ENCODE measurements around the gene LRMDA. TPM values are rescaled to one million over a fixed set of nuclear protein-coding genes. Genes with fewer than 3 reads are reported as not detected.

LRMDA gene
- total and polyA plus RNA-seq, 12 donors, result 30.7 to 132 (median 78.1) TPM

- no peak for DNase-seq
- intact Hi-C loops (cut with DNase I), result no loop called here
Observed at GRCh38 chr10:76198287-76199035, 767.0 kb downstream of the LRMDA start.

GRCh38 chr10:76201962-76202361, 770.5 kb downstream of the LRMDA start:
- no peak for DNase-seq
- intact Hi-C loops (cut with DNase I), result no loop called here
- Histone ChIP-seq H3K27ac (no peak overlapping the region), H3K27me3 (no peaks in the 10 kb centered on the region), H3K9me3 (replicated peaks in 1 of 3) (no peaks in the 10 kb centered on the region), H3K36me3 (replicated peaks in 1 of 2) (no peaks in the 10 kb centered on the region), H3K4me3 (no peak overlapping the region), H3K4me1 (replicated peaks in 1 of 2) (no peaks in the 10 kb centered on the region)
- TF ChIP-seq CTCF (IDR thresholded peaks at IDR 0.05) (no peak), POLR2A (IDR thresholded peaks at IDR 0.05) (no peak)
- WGBS, 4 donors, result 89 to 91% (median 90%) methylated on average over 4 of the region's 4 CpGs

More at GRCh38 chr10:76198287-76199035, 767.0 kb downstream of the LRMDA start:
- TF ChIP-seq POLR2A (IDR thresholded peaks at IDR 0.05), result no peak
- TF ChIP-seq CTCF (IDR thresholded peaks at IDR 0.05), result no peak
- Histone ChIP-seq H3K9me3 (replicated peaks in 1 of 3) (no peaks in the 10 kb centered on the region), H3K27ac (no peak overlapping the region), H3K4me1 (replicated peaks in 1 of 2) (peaks cover 0 to 8% of the 10 kb centered on the region in 2 donors), H3K27me3 (no peaks in the 10 kb centered on the region), H3K36me3 (replicated peaks in 1 of 2) (no peaks in the 10 kb centered on the region), H3K4me3 (no peak overlapping the region)
- WGBS, 4 donors, result 84 to 89% (median 87%) methylated on average over 4 of the region's 4 CpGs

GRCh38 chr10:76202777-76203176, 771.4 kb downstream of the LRMDA start:
- H3K4me1 ChIP-seq (replicated peaks in 1 of 2), result no peaks in the 10 kb centered on the region
- H3K27ac ChIP-seq, result no peak overlapping the region
- no peaks in the 10 kb centered on the region for H3K36me3 ChIP-seq (replicated peaks in 1 of 2)
- no peak for DNase-seq
- 92 to 100% (median 97%) methylated on average over 1 of the region's 1 CpG for WGBS, 4 donors
- H3K27me3 ChIP-seq, result no peaks in the 10 kb centered on the region
- TF ChIP-seq POLR2A (IDR thresholded peaks at IDR 0.05), result no peak
- TF ChIP-seq CTCF (IDR thresholded peaks at IDR 0.05), result no peak
- no peaks in the 10 kb centered on the region for H3K9me3 ChIP-seq (replicated peaks in 1 of 3)
- intact Hi-C loops (cut with DNase I), result no loop called here
- H3K4me3 ChIP-seq, result no peak overlapping the region

- intact Hi-C loops (cut with DNase I), result no loop called here
- WGBS, 4 donors, result 31 to 62% (median 55%) methylated on average over 2 of the region's 2 CpGs
- TF ChIP-seq POLR2A (IDR thresholded peaks at IDR 0.05) (no peak), CTCF (IDR thresholded peaks at IDR 0.05) (no peak)
Observed at GRCh38 chr10:76205361-76205760, 773.9 kb downstream of the LRMDA start.

More at GRCh38 chr10:76205361-76205760, 773.9 kb downstream of the LRMDA start:
- Histone ChIP-seq H3K9me3 (replicated peaks in 1 of 3) (no peaks in the 10 kb centered on the region), H3K36me3 (replicated peaks in 1 of 2) (no peaks in the 10 kb centered on the region), H3K4me1 (replicated peaks in 1 of 2) (no peaks in the 10 kb centered on the region), H3K27ac (no peak overlapping the region), H3K27me3 (no peaks in the 10 kb centered on the region), H3K4me3 (no peak overlapping the region)
- DNase-seq, result no peak

Data from adrenal gland (tissue), 12 donors.